Endothelial cell of umbilical vein (primary cell): ENCODE results near the gene NEK2. TPM values are rescaled to one million over a fixed set of nuclear protein-coding genes. Genes with fewer than 3 reads are reported as not detected.
A peak's percentile ranks its signal among the peaks of the same experiment; 100 is the strongest.

Experiments
- BruUV-seq: library from RNA; stranded (reverse); fragments of 400-500 nt; replicated peaks from 2 replicates; lab custom pipeline; 2021; lab: Mats Ljungman, UMichigan
- CTCF ChIA-PET: fragments of 300-600, 350-600 bp; sonication (Branson Sonifier 250); formaldehyde crosslinking; loops from one replicate; lab custom pipeline; 2021; ENCODE audit warnings: antibody characterized with exemption, inconsistent platforms; lab: Charles Lee
- POLR2A ChIA-PET: fragments of 300-600, 350-600 bp; sonication (Branson Sonifier 250); formaldehyde crosslinking; loops from one replicate; lab custom pipeline; 2021; ENCODE audit warnings: antibody characterized with exemption, inconsistent platforms; lab: Charles Lee
- DNase-seq: peaks from one replicate; pipeline ENCODE4 v3.0.0-alpha.2; 2011; ENCODE audit warnings: low read depth, low spot score
- FAIRE-seq: peaks from 2 replicates; lab custom pipeline; 2011; peaks lifted over from hg19 to GRCh38; lab: Jason Lieb, UNC
- H2AFZ ChIP-seq: 2 replicates; pipeline ENCODE4 v1.6.0; 2012; ENCODE audit warnings: low read depth, low read length, control low read depth, inconsistent platforms
- H3K27ac ChIP-seq: 2 replicates; pipeline ENCODE4 v1.5.1; 2011; ENCODE audit warnings: low read depth, mild to moderate bottlenecking, control low read depth, low read length, moderate library complexity; ENCODE audit not compliant: insufficient read depth
- H3K27me3 ChIP-seq, 2 experiments: 2 replicates each; pipeline versions ENCODE4 v1.6.0 to v1.6.1; 2011; ENCODE audit warnings: low read length in 2 of 2, mixed read lengths in 1 of 2; ENCODE audit not compliant: control insufficient read depth in 2 of 2, insufficient read depth in 2 of 2
- H3K36me3 ChIP-seq, 2 experiments: 2 replicates in 1 of 2; 3 replicates in 1 of 2; pipeline ENCODE4 v1.5.1; 2011; ENCODE audit warnings: low read length in 2 of 2, mild to moderate bottlenecking in 1 of 2, moderate library complexity in 1 of 2; ENCODE audit not compliant: control insufficient read depth in 2 of 2, insufficient read depth in 2 of 2; ENCODE audit errors: extremely low read depth in 1 of 2
- H3K4me1 ChIP-seq: 3 replicates; pipeline ENCODE4 v1.5.1; 2011; ENCODE audit warnings: mild to moderate bottlenecking, low read length; ENCODE audit not compliant: control insufficient read depth, insufficient read depth; ENCODE audit errors: extremely low read depth
- H3K4me2 ChIP-seq: 2 replicates; pipeline ENCODE4 v1.6.1; 2011; ENCODE audit warnings: low read length, control low read depth, mixed read lengths; ENCODE audit not compliant: insufficient read depth
- H3K4me3 ChIP-seq, 3 experiments: fragments of 200-600 bp in 1 of 3; sonication (generic), shearing (Covaris generic) in 1 of 3; replicated peaks in 1 of 3; 2 replicates each; pipeline ENCODE4 v1.5.1; 2011 to 2016; ENCODE audit warnings: control low read depth in 3 of 3, low read length in 3 of 3, mild to moderate bottlenecking in 2 of 3, inconsistent platforms in 1 of 3, low read depth in 1 of 3, moderate library complexity in 1 of 3; ENCODE audit not compliant: insufficient read depth in 1 of 3
- H3K79me2 ChIP-seq: 2 replicates; pipeline ENCODE4 v1.6.0; 2012; ENCODE audit warnings: low read length, inconsistent platforms; ENCODE audit not compliant: control insufficient read depth, insufficient read depth
- H3K9ac ChIP-seq: replicated peaks from 2 replicates; pipeline ENCODE3; 2011; ENCODE audit warnings: low read length, control low read depth; ENCODE audit not compliant: insufficient read depth; ENCODE audit errors: extremely low read depth
- H3K9me1 ChIP-seq: replicated peaks from 3 replicates; pipeline ENCODE4 v1.6.0; 2011; ENCODE audit warnings: mild to moderate bottlenecking, low read length; ENCODE audit not compliant: control insufficient read depth, insufficient read depth; ENCODE audit errors: extremely low read depth
- H3K9me3 ChIP-seq: replicated peaks from 2 replicates; pipeline ENCODE4 v1.5.1; 2012; ENCODE audit warnings: low read length, inconsistent platforms; ENCODE audit not compliant: control insufficient read depth, insufficient read depth
- H4K20me1 ChIP-seq: replicated peaks from 2 replicates; pipeline ENCODE3; 2011; ENCODE audit warnings: mild to moderate bottlenecking, low read length; ENCODE audit not compliant: control insufficient read depth, insufficient read depth; ENCODE audit errors: extremely low read depth
- EZH2 ChIP-seq: IDR thresholded peaks from 2 replicates; pipeline ENCODE4 v1.6.1; 2012; ENCODE audit warnings: borderline replicate concordance, low read depth, mild to moderate bottlenecking, moderate library complexity, low read length, inconsistent platforms; ENCODE audit not compliant: severe bottlenecking
- FOS ChIP-seq: IDR thresholded peaks from 2 replicates; pipeline ENCODE4 v1.6.1; 2011; ENCODE audit warnings: mild to moderate bottlenecking, low read length, moderate library complexity, borderline replicate concordance; ENCODE audit not compliant: insufficient read depth
- GATA2 ChIP-seq: IDR thresholded peaks from 2 replicates; pipeline ENCODE4 v1.7.0; 2011; ENCODE audit warnings: low read depth, mild to moderate bottlenecking, moderate library complexity, mixed read lengths, low read length; ENCODE audit not compliant: insufficient read length, insufficient read depth
- JUN ChIP-seq: IDR thresholded peaks from 2 replicates; pipeline ENCODE4 v1.6.1; 2011; ENCODE audit warnings: borderline replicate concordance, low read depth; ENCODE audit not compliant: insufficient read length, insufficient read depth
- MYC ChIP-seq: IDR thresholded peaks from one replicate; pipeline ENCODE4 v1.6.1; 2011; ENCODE audit warnings: mild to moderate bottlenecking, low read depth, low read length
- POLR2A ChIP-seq: IDR thresholded peaks from 2 replicates; pipeline ENCODE4 v1.6.1; 2012; ENCODE audit warnings: low read depth, mild to moderate bottlenecking, control low read depth, low read length
- POLR2AphosphoS5 ChIP-seq: IDR thresholded peaks from 2 replicates; pipeline ENCODE4 v1.6.1; 2012; ENCODE audit warnings: low read depth, mild to moderate bottlenecking, control low read depth, low read length, moderate library complexity; ENCODE audit not compliant: insufficient read depth
- dilution Hi-C: fragments of 300-500 bp; cut with MboI; formaldehyde crosslinking; loops from one replicate; pipeline ENCODE4 v1.15.0; 2019; ENCODE audit warnings: low sequenced_read_pairs; ENCODE audit not compliant: extremely low pct_ligation_motif_present
- intact Hi-C: fragments of 100-400 bp; cut with micrococcal nuclease; formaldehyde crosslinking; loops from one replicate; pipeline ENCODE4 v1.10.0; 2022
- polyA plus RNA-seq, 4 experiments: library from polyadenylated mRNA; depleted of rRNA in 3 of 4; stranded (reverse) in 3 of 4; unstranded in 1 of 4; fragments of >200 nt; gene quantifications; 2 replicates each; pipeline versions ENCODE4 v1.2.1 to v1.2.3, GENCODE V29; 2011 to 2012; ENCODE audit warnings: missing spikeins in 1 of 4
- total RNA-seq: library from RNA; stranded (reverse); gene quantifications from 2 replicates; pipeline ENCODE4 v1.2.3, GENCODE V29; 2021
- TF ChIP-seq, protein P1 (sequence below), 2 donors: IDR thresholded peaks; 1 replicate in 1 of 2; 2 replicates in 1 of 2; pipeline ENCODE4 v1.5.1; 2011; ENCODE audit warnings: low read length in 2 of 2, mild to moderate bottlenecking in 2 of 2, moderate library complexity in 2 of 2, control low read depth in 1 of 2, inconsistent platforms in 1 of 2, low read depth in 1 of 2; ENCODE audit not compliant: insufficient read depth in 1 of 2; ENCODE audit errors: extremely low read depth in 1 of 2
- TF ChIP-seq, protein P2 (sequence below): IDR thresholded peaks from 2 replicates; pipeline ENCODE4 v1.6.1; 2011; ENCODE audit not compliant: insufficient read depth, insufficient read length

The NEK2 gene
- total and polyA plus RNA-seq, 2 donors (not counting 3 experiments of a cell fraction or from before 2014, with no cell fraction given) = 6.6 to 19.0 TPM

DNA sequence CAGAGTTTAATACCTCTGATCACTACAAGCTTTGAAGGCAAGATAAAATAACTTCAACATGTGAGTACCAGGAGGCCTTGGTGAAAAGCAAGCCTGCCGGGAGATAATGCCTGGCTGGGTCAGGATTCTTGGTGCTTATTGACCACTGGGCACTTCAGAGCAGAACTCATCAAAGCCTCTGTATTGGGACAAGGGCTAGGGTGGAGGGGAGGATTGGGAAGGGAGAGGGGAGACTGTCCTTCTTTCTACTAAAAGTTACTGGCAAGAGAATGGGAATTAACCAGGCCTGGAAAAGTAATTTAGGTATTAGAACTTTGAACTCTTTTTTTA lies 35.2 kb downstream of the NEK2 start:
- no peaks in the 10 kb centered on the region for H4K20me1 ChIP-seq
- peak overlapping the region; percentile 76 for H3K9ac ChIP-seq
- intact Hi-C loops (loop anchor here (2.0 kb wide), 1 partner anchor 379 kb away; no protein-coding TSS in a partner anchor), dilution Hi-C loops (no loop called here)
- CTCF ChIA-PET = interaction anchor here (1.0 to 3.8 kb wide), 10 partner anchors 8 to 164 kb away, joined by 3 to 17 read pairs (median 6); partner anchors contain the start of gene SLC30A1
- H3K4me3 ChIP-seq = peak overlapping the region in 2 of 3 experiments; percentile 31 to 37
- H3K27ac ChIP-seq = peak overlapping the region; percentile 95
- no peak for FAIRE-seq
- TF ChIP-seq POLR2A (no peak), MYC (no peak)
- no TSS peak for BruUV-seq
- no peak for DNase-seq
- POLR2A ChIA-PET = interaction anchor here (0.7 to 1.0 kb wide), 2 partner anchors 14 to 91 kb away, joined by 3 to 4 read pairs; no protein-coding TSS in a partner anchor
- H3K79me2 ChIP-seq = no peaks in the 10 kb centered on the region
- H3K9me3 ChIP-seq = no peaks in the 10 kb centered on the region
- no peaks in the 10 kb centered on the region for H3K27me3 ChIP-seq
- H3K9me1 ChIP-seq = no peaks in the 10 kb centered on the region
- H3K4me2 ChIP-seq = peak overlapping the region; percentile 79
- no peaks in the 10 kb centered on the region for H3K36me3 ChIP-seq
- H2AFZ ChIP-seq = peak overlapping the region; percentile 52
- peaks cover 27% of the 10 kb centered on the region for H3K4me1 ChIP-seq

DNA sequence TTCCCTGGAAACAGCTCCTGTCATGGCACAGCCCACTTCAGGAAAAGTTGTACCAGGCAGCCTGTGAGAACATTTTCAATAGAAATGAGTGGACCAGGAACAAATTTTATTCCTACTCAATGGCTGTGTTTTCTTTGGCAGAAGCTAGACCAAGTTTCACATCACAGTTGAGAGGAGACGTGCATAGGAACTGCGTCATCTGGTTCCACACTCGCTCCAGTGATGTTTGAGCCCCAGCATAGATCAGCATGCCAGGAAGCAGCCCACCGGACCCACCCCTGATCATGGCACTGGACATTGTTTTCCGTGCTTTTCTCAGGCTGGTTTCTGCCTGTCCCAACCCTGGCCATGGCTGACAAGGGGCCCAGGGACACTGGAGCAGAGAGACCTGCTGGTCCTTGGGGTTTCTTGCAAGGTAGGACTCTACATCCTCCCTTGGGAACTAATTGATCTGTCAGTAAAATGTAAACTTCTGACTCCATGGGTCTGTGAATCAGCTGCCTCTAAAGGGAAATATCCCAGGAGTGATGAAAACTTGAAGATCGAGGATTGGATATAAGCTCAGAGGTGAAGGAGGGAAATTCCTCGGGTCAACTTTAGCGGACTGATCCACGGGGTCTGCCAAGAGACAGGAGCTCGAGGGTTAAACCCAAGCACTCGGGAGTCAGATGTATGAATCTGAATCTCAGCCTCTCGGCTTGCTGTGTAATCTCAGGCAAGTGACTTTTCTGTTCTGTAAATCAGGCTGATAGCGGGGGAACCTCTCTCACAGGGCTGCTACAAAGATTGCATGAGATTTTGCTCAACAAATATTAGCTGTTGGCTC lies 35.7 kb downstream of the NEK2 start:
- Histone ChIP-seq H2AFZ (peak overlapping the region; percentile 52), H4K20me1 (no peaks in the 10 kb centered on the region), H3K9me1 (no peaks in the 10 kb centered on the region), H3K79me2 (no peaks in the 10 kb centered on the region), H3K4me3 (peak overlapping the region in 2 of 3 experiments; percentile 31 to 37), H3K4me1 (peaks cover 27% of the 10 kb centered on the region), H3K27ac (peak overlapping the region; percentile 95), H3K36me3 (no peaks in the 10 kb centered on the region), H3K4me2 (peak overlapping the region; percentile 79), H3K9me3 (no peaks in the 10 kb centered on the region), H3K9ac (peak overlapping the region; percentile 76), H3K27me3 (no peaks in the 10 kb centered on the region)
- ChIA-PET CTCF (interaction anchor here (0.9 to 3.8 kb wide), 12 partner anchors 8 to 163 kb away, joined by 3 to 17 read pairs (median 4); partner anchors contain the start of gene SLC30A1), POLR2A (interaction anchor here (0.7 to 1.0 kb wide), 2 partner anchors 14 to 90 kb away, joined by 3 to 4 read pairs; no protein-coding TSS in a partner anchor)
- intact Hi-C loops = loop anchor here (1.0 to 2.0 kb wide), 4 partner anchors 9 to 379 kb away; partner anchors contain the start of gene SLC30A1
- dilution Hi-C loops = no loop called here
- no TSS peak for BruUV-seq
- DNase-seq = peak; percentile 96
- peak; percentile 100 for FAIRE-seq
- TF ChIP-seq, protein P1, sequence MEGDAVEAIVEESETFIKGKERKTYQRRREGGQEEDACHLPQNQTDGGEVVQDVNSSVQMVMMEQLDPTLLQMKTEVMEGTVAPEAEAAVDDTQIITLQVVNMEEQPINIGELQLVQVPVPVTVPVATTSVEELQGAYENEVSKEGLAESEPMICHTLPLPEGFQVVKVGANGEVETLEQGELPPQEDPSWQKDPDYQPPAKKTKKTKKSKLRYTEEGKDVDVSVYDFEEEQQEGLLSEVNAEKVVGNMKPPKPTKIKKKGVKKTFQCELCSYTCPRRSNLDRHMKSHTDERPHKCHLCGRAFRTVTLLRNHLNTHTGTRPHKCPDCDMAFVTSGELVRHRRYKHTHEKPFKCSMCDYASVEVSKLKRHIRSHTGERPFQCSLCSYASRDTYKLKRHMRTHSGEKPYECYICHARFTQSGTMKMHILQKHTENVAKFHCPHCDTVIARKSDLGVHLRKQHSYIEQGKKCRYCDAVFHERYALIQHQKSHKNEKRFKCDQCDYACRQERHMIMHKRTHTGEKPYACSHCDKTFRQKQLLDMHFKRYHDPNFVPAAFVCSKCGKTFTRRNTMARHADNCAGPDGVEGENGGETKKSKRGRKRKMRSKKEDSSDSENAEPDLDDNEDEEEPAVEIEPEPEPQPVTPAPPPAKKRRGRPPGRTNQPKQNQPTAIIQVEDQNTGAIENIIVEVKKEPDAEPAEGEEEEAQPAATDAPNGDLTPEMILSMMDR (IDR thresholded peaks at IDR 0.05; ENCODE audit: extremely low read depth in 1 of 2, insufficient read depth in 1 of 2, low read depth in 1 of 2, low read length in 2 of 2) = no peak
- TF ChIP-seq POLR2A (no peak), GATA2 (peak; percentile 60), FOS (peak; percentile 86), POLR2AphosphoS5 (peak; percentile 79), JUN (peak; percentile 83), EZH2 (no peak), MYC (no peak)
- TF ChIP-seq, protein P2, sequence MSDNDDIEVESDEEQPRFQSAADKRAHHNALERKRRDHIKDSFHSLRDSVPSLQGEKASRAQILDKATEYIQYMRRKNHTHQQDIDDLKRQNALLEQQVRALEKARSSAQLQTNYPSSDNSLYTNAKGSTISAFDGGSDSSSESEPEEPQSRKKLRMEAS = no peak
